ENCODE results near the gene CCL17.

- TF ChIP-seq, protein P1, sequence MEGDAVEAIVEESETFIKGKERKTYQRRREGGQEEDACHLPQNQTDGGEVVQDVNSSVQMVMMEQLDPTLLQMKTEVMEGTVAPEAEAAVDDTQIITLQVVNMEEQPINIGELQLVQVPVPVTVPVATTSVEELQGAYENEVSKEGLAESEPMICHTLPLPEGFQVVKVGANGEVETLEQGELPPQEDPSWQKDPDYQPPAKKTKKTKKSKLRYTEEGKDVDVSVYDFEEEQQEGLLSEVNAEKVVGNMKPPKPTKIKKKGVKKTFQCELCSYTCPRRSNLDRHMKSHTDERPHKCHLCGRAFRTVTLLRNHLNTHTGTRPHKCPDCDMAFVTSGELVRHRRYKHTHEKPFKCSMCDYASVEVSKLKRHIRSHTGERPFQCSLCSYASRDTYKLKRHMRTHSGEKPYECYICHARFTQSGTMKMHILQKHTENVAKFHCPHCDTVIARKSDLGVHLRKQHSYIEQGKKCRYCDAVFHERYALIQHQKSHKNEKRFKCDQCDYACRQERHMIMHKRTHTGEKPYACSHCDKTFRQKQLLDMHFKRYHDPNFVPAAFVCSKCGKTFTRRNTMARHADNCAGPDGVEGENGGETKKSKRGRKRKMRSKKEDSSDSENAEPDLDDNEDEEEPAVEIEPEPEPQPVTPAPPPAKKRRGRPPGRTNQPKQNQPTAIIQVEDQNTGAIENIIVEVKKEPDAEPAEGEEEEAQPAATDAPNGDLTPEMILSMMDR (conservative IDR thresholded peaks at IDR 0.05; ENCODE audit: low read length) = no peak
- TF ChIP-seq EZH2phosphoT487 (IDR thresholded peaks at IDR 0.05; ENCODE audit: borderline replicate concordance, low read depth, low read length) = no peak
Measured at GRCh38 chr16:57381791-57382534, 22.6 kb upstream of the CCL17 start.

Data from OCI-LY7 (cell line).